IMR-90 (cell line): ENCODE results near the gene CCDC177.

Experiments used
- BHLHE40 ChIP-seq: fragments of 150-350 bp; IDR thresholded peaks from 2 replicates; pipeline ENCODE4 v1.6.1; 2016; ENCODE audit warnings: mild to moderate bottlenecking, low read depth, low read length
- CEBPB ChIP-seq: IDR thresholded peaks from 2 replicates; pipeline ENCODE4 v1.6.1; 2012; ENCODE audit warnings: low read depth, low read length, improper control_type of control experiment
- CHD1 ChIP-seq: IDR thresholded peaks from 2 replicates; pipeline ENCODE4 v1.6.1; 2012; ENCODE audit warnings: low read depth, low read length, improper control_type of control experiment
- CTCF ChIP-seq: conservative IDR thresholded peaks from 2 replicates; pipeline ENCODE4 v1.5.1; 2012; ENCODE audit warnings: mild to moderate bottlenecking, low read depth, low read length, improper control_type of control experiment
- ELK1 ChIP-seq: fragments of 150-350 bp; IDR thresholded peaks from 2 replicates; pipeline ENCODE4 v1.6.1; 2016; ENCODE audit warnings: low read depth, mild to moderate bottlenecking, low read length, moderate library complexity, borderline replicate concordance
- MAFK ChIP-seq: IDR thresholded peaks from 2 replicates; pipeline ENCODE4 v1.6.1; 2012; ENCODE audit warnings: low read depth, low read length, improper control_type of control experiment
- MAZ ChIP-seq: IDR thresholded peaks from 2 replicates; pipeline ENCODE4 v1.6.1; 2012; ENCODE audit warnings: low read depth, mild to moderate bottlenecking, low read length, improper control_type of control experiment, moderate library complexity, borderline replicate concordance
- MXI1 ChIP-seq: IDR thresholded peaks from 2 replicates; pipeline ENCODE4 v1.6.1; 2012; ENCODE audit warnings: low read depth, mild to moderate bottlenecking, low read length, moderate library complexity, borderline replicate concordance
- NFE2L2 ChIP-seq: fragments of 150-350 bp; IDR thresholded peaks from 2 replicates; pipeline ENCODE4 v1.6.1; 2016; ENCODE audit warnings: low read depth, mild to moderate bottlenecking, low read length
- POLR2A ChIP-seq: IDR thresholded peaks from 2 replicates; pipeline ENCODE4 v1.6.1; 2012; ENCODE audit warnings: mild to moderate bottlenecking, low read depth, low read length
- RAD21 ChIP-seq: IDR thresholded peaks from 2 replicates; pipeline ENCODE4 v1.6.1; 2012; ENCODE audit warnings: low read length, improper control_type of control experiment
- RCOR1 ChIP-seq: IDR thresholded peaks from 2 replicates; pipeline ENCODE4 v1.6.1; 2012; ENCODE audit warnings: mild to moderate bottlenecking, low read length, improper control_type of control experiment; ENCODE audit not compliant: insufficient replicate concordance
- RFX5 ChIP-seq: IDR thresholded peaks from 2 replicates; pipeline ENCODE4 v1.8.0; 2012; ENCODE audit warnings: low read depth, mild to moderate bottlenecking, low read length, moderate library complexity
- USF2 ChIP-seq: fragments of 150-350 bp; IDR thresholded peaks from 2 replicates; pipeline ENCODE4 v1.6.1; 2017; ENCODE audit warnings: mild to moderate bottlenecking, antibody characterized with exemption, low read length, low read depth

- TF ChIP-seq CTCF (no peak), NFE2L2 (no peak), BHLHE40 (no peak), RAD21 (no peak), MAZ (no peak), POLR2A (no peak), ELK1 (no peak), RFX5 (no peak), RCOR1 (no peak), USF2 (no peak), CHD1 (no peak), MXI1 (no peak), CEBPB (no peak), MAFK (no peak)
Observed at GRCh38 chr14:69595336-69595735, 20.7 kb upstream of the CCDC177 start.
